Esophagus muscularis mucosa (tissue), 3 donors: ENCODE results near the gene LYZL4.

Source experiments
- CTCF ChIP-seq, 3 experiments: fragments of 200-600 bp in 2 of 3; fragments of 450-650 bp in 1 of 3; sonication (generic) in 2 of 3; IDR thresholded peaks; one replicate each; pipeline ENCODE4 v1.5.1; 2017 to 2019; ENCODE audit warnings: antibody characterized with exemption in 3 of 3, mild to moderate bottlenecking in 2 of 3, moderate library complexity in 1 of 3
- EP300 ChIP-seq: sonication (generic); formaldehyde crosslinking; IDR thresholded peaks from one replicate; pipeline ENCODE4 v1.6.1; 2017; ENCODE audit warnings: antibody characterized with exemption

DNA sequence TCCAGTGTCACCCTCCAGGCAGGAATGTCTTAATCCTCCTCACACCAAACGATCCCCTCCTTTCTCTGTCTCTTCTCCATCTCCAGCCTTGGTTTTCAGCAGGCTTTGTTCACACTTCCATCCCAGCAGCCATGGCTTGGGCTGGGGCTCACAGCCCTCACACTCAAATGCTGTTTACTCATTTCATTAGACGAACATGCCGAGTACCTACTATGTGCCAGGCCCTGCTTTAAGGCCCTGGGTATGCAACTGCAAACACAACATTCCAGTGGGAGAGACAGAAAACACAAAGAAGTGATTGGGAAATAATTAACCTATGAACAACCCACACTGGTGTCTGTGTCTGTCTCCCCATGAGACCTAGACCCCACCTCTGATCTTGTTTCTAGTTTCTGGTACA lies 43.9 kb downstream of the LYZL4 start:
- TF ChIP-seq EP300 (no peak), CTCF (IDR thresholded peaks at IDR 0.05) (no peak)
